B cell (primary cell): ENCODE measurements around the gene TPK1. TPM values are rescaled to one million over a fixed set of nuclear protein-coding genes. Genes with fewer than 3 reads are reported as not detected.

Source experiments
- ATAC-seq: fragments of 200-7000 bp; cut with Tn5 transposase; one replicate; pipeline ENCODE4 v1.10.0; 2021; ENCODE audit warnings: low read depth, mild to moderate bottlenecking, moderate number of reproducible peaks, moderate library complexity
- CTCF ChIA-PET: fragments of 350-600 bp; sonication (Branson Sonifier 250); formaldehyde crosslinking; loops from one replicate; lab custom pipeline; 2021; ENCODE audit warnings: antibody characterized with exemption, inconsistent platforms; lab: Charles Lee
- POLR2A ChIA-PET: fragments of 350-600 bp; sonication (Branson Sonifier 250); formaldehyde crosslinking; loops from one replicate; lab custom pipeline; 2021; ENCODE audit warnings: antibody characterized with exemption; lab: Charles Lee
- DNase-seq: peaks from one replicate; pipeline ENCODE4 v3.0.0; 2013
- H2AFZ ChIP-seq: 2 replicates; pipeline ENCODE4 v1.6.1; 2012; ENCODE audit warnings: mild to moderate bottlenecking, low read depth, low read length; ENCODE audit not compliant: insufficient read depth, poor library complexity, severe bottlenecking
- H3K27ac ChIP-seq, 2 donors: 1 replicate in 1 of 2; 2 replicates in 1 of 2; pipeline ENCODE4 v1.5.1; 2012 to 2013; ENCODE audit warnings: low read length in 2 of 2, mild to moderate bottlenecking in 2 of 2, moderate library complexity in 1 of 2
- H3K27me3 ChIP-seq, 4 experiments: fragments of 200-600 bp in 1 of 4; sonication (generic) in 1 of 4; replicated peaks in 1 of 4; 1 replicate in 2 of 4; 2 replicates in 2 of 4; pipeline versions ENCODE4 v1.6.1 to v1.7.0; 2013 to 2016; ENCODE audit warnings: low read length in 3 of 4, mild to moderate bottlenecking in 2 of 4, mixed read lengths in 1 of 4, moderate library complexity in 1 of 4; ENCODE audit not compliant: insufficient read depth in 4 of 4, control insufficient read depth in 3 of 4; ENCODE audit errors: control extremely low read depth in 1 of 4
- H3K36me3 ChIP-seq, 2 experiments: replicated peaks in 1 of 2; 1 replicate in 1 of 2; 2 replicates in 1 of 2; pipeline versions ENCODE4 v1.6.1 to v1.7.1; 2013; ENCODE audit warnings: low read length in 1 of 2; ENCODE audit not compliant: insufficient read depth in 2 of 2, control insufficient read depth in 1 of 2; ENCODE audit errors: control extremely low read depth in 1 of 2, extremely low read depth in 1 of 2
- H3K4me1 ChIP-seq, 2 donors: fragments of 200-600 bp in 1 of 2; sonication (generic) in 1 of 2; 1 replicate in 1 of 2; 2 replicates in 1 of 2; pipeline versions ENCODE4 v1.5.1 to v1.6.1; 2013 to 2017; ENCODE audit warnings: low read length in 2 of 2; ENCODE audit not compliant: control insufficient read depth in 2 of 2, insufficient read depth in 2 of 2
- H3K4me2 ChIP-seq: replicated peaks from 2 replicates; pipeline ENCODE3; 2012; ENCODE audit warnings: mild to moderate bottlenecking, low read depth, low read length; ENCODE audit not compliant: poor library complexity, severe bottlenecking
- H3K4me3 ChIP-seq, 5 experiments: fragments of 200-600 bp in 1 of 5; sonication (generic) in 1 of 5; 1 replicate in 3 of 5; 2 replicates in 2 of 5; pipeline versions ENCODE4 v1.5.1 to v1.7.0; 2011 to 2016; ENCODE audit warnings: low read length in 4 of 5, mild to moderate bottlenecking in 4 of 5, low read depth in 2 of 5, control low read depth in 1 of 5, moderate library complexity in 1 of 5; ENCODE audit not compliant: insufficient read depth in 1 of 5; ENCODE audit errors: control extremely low read depth in 1 of 5, extremely low read depth in 1 of 5
- H3K79me2 ChIP-seq: fragments of 200-600 bp; sonication (generic); one replicate; pipeline ENCODE4 v1.6.0; 2016; ENCODE audit warnings: low read length; ENCODE audit not compliant: control insufficient read depth, insufficient read depth
- H3K9ac ChIP-seq: fragments of 200-600 bp; sonication (generic); 2 replicates; pipeline ENCODE4 v1.6.1; 2017; ENCODE audit warnings: mild to moderate bottlenecking, low read length, moderate library complexity
- H3K9me3 ChIP-seq, 3 donors: one replicate each; pipeline versions ENCODE4 v1.6.1 to v1.7.1; 2013; ENCODE audit warnings: low read length in 2 of 3; ENCODE audit not compliant: control insufficient read depth in 2 of 3, insufficient read depth in 1 of 3; ENCODE audit errors: control extremely low read depth in 1 of 3
- H4K20me1 ChIP-seq: 2 replicates; pipeline ENCODE4 v1.6.0; 2012; ENCODE audit warnings: mild to moderate bottlenecking, low read length; ENCODE audit not compliant: insufficient read depth, control insufficient read depth, poor library complexity, severe bottlenecking
- H3K27ac Mint-ChIP-seq: one replicate; pipeline ENCODE4 v1.8.0; 2021; ENCODE audit warnings: mixed read lengths
- H3K27me3 Mint-ChIP-seq: one replicate; pipeline ENCODE4 v1.8.0; 2021; ENCODE audit warnings: mixed read lengths
- H3K4me1 Mint-ChIP-seq: one replicate; pipeline ENCODE4 v1.8.0; 2021; ENCODE audit warnings: mixed read lengths
- H3K4me3 Mint-ChIP-seq: one replicate; pipeline ENCODE4 v1.8.0; 2021; ENCODE audit warnings: mixed read lengths
- H3K9me3 Mint-ChIP-seq: one replicate; pipeline ENCODE4 v1.8.0; 2022; ENCODE audit warnings: mixed read lengths; ENCODE audit not compliant: insufficient read depth
- CTCF ChIP-seq: fragments of 200-600 bp; IDR thresholded peaks from one replicate; pipeline ENCODE4 v1.8.0; 2022; ENCODE audit warnings: antibody characterized with exemption, mild to moderate bottlenecking
- EZH2 ChIP-seq: IDR thresholded peaks from 2 replicates; pipeline ENCODE4 v1.6.1; 2012; ENCODE audit warnings: borderline replicate concordance, low read depth, mild to moderate bottlenecking, moderate library complexity, low read length; ENCODE audit not compliant: insufficient read depth, poor library complexity, severe bottlenecking
- WGBS: methylation state at CpG from one replicate; pipeline ENCODE4 v1.1.5; 2013; ENCODE audit warnings: missing lambda C conversion rate; ENCODE audit not compliant: insufficient coverage; 5-methylcytosine and 5-hydroxymethylcytosine counted together
- intact Hi-C: fragments of 100-400 bp; cut with micrococcal nuclease; formaldehyde crosslinking; loops from one replicate; pipeline ENCODE4 v1.10.0; 2022
- polyA plus RNA-seq: library from polyadenylated mRNA; depleted of rRNA; stranded (reverse); fragments of >200 nt; gene quantifications from 2 replicates; pipeline ENCODE4 v1.2.3, GENCODE V29; 2012
- total RNA-seq, 2 donors: library from RNA; stranded (reverse); fragments of 120-200 nt in 1 of 2; gene quantifications; 1 replicate in 1 of 2; 2 replicates in 1 of 2; pipeline versions ENCODE4 v1.2.3 to v1.2.4, GENCODE V29; 2013 to 2022

Gene TPK1
- total and polyA plus RNA-seq, 2 donors (not counting 1 experiment from before 2014, with no cell fraction given): 13.7 to 26.4 TPM

DNA sequence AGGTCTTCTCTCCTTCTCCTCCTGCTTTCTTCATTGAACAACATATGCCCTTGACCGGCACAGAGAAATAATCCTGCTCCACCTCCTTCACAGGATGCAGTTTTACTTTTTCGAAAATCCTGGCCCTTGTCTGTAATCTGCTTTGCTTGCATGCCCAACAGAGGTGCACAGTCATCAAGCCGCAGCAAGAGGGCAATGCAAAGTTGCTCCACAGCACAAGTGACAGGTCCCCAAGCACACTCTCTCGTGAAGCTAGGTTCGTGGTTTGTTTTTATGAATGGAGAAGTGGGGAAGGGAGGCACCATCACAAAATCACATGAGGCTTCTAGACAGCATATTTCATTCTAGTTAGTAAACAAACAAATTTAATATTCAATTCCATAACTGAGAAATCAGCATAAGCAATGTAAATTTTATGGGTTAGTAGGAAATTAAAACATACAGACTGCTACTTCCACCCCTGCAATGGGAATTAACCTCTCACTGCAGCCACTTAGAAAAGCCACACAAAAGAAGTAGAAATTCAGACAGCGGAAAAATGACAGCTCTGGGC lies 178.8 kb downstream of the TPK1 start:
- Mint-ChIP-seq H3K9me3 (no peaks in the 10 kb centered on the region), H3K27me3 (no peaks in the 10 kb centered on the region), H3K4me3 (no peak overlapping the region), H3K27ac (no peak overlapping the region), H3K4me1 (peaks cover 8% of the 10 kb centered on the region)
- no peak for ATAC-seq
- no peak overlapping the region for H3K9ac ChIP-seq
- ChIA-PET POLR2A (no interaction called here), CTCF (no interaction called here)
- no peaks in the 10 kb centered on the region for H4K20me1 ChIP-seq
- H2AFZ ChIP-seq: no peak overlapping the region
- H3K79me2 ChIP-seq: no peaks in the 10 kb centered on the region
- H3K36me3 ChIP-seq: no peaks in the 10 kb centered on the region
- H3K9me3 ChIP-seq: no peaks in the 10 kb centered on the region
- no peaks in the 10 kb centered on the region for H3K27me3 ChIP-seq
- no peak overlapping the region for H3K27ac ChIP-seq
- no peak for TF ChIP-seq CTCF
- TF ChIP-seq EZH2: no peak
- intact Hi-C loops: no loop called here
- WGBS: 32% methylated on average over 3 of the region's 6 CpGs
- H3K4me3 ChIP-seq: no peak overlapping the region
- H3K4me2 ChIP-seq: no peak overlapping the region
- DNase-seq: no peak
- no peaks in the 10 kb centered on the region for H3K4me1 ChIP-seq

GRCh38 chr7:144653449-144653848 lies 182.4 kb downstream of the TPK1 start:
- ChIA-PET POLR2A (no interaction called here), CTCF (no interaction called here)
- ATAC-seq (no peak), DNase-seq (no peak)
- no CpG with 5 or more reads among the region's 5 CpGs for WGBS
- no peak overlapping the region for H3K4me2 ChIP-seq
- peaks cover 8% of the 10 kb centered on the region for H3K4me1 Mint-ChIP-seq
- no peak for TF ChIP-seq CTCF
- TF ChIP-seq EZH2: no peak
- H3K4me3 Mint-ChIP-seq: no peak overlapping the region
- no peaks in the 10 kb centered on the region for H3K27me3 Mint-ChIP-seq
- no peaks in the 10 kb centered on the region for H3K4me1 ChIP-seq
- H3K36me3 ChIP-seq: no peaks in the 10 kb centered on the region
- no peak overlapping the region for H3K27ac ChIP-seq
- no peak overlapping the region for H3K27ac Mint-ChIP-seq
- H3K79me2 ChIP-seq: no peaks in the 10 kb centered on the region
- H4K20me1 ChIP-seq: no peaks in the 10 kb centered on the region
- peaks cover 0 to 8% (median 0%) of the 10 kb centered on the region in 3 donors for H3K9me3 ChIP-seq
- H3K27me3 ChIP-seq: no peaks in the 10 kb centered on the region
- no peak overlapping the region for H2AFZ ChIP-seq
- no peak overlapping the region for H3K9ac ChIP-seq
- H3K9me3 Mint-ChIP-seq: peaks cover 2% of the 10 kb centered on the region
- H3K4me3 ChIP-seq: no peak overlapping the region
- intact Hi-C loops: no loop called here
